ENCODE measurements around the gene PARD3B. TPM values are rescaled to one million over a fixed set of nuclear protein-coding genes. Genes with fewer than 3 reads are reported as not detected.

PARD3B gene
- total RNA-seq, 1 donor from 2014 or later: 6.5 TPM

GRCh38 chr2:204738721-204739120 is 193.4 kb downstream of the PARD3B start:
- DNase-seq (ENCODE audit: low read depth): no peak
- TF ChIP-seq CTCF (IDR thresholded peaks at IDR 0.05; ENCODE audit: insufficient read depth, low read length, poor library complexity, severe bottlenecking): no peak
- Histone ChIP-seq H3K36me3 (ENCODE audit: control insufficient read depth, insufficient read depth, low read length) (no peaks in the 10 kb centered on the region), H3K4me3 (ENCODE audit: low read depth, low read length) (no peak overlapping the region), H3K27me3 (ENCODE audit: control insufficient read depth, insufficient read depth, low read length) (no peaks in the 10 kb centered on the region)

GRCh38 chr2:204743393-204743960 is 198.2 kb downstream of the PARD3B start:
- H3K27me3 ChIP-seq (ENCODE audit: control insufficient read depth, insufficient read depth, low read length): no peaks in the 10 kb centered on the region
- TF ChIP-seq CTCF (IDR thresholded peaks at IDR 0.05; ENCODE audit: insufficient read depth, low read length, poor library complexity, severe bottlenecking): no peak
- H3K36me3 ChIP-seq (ENCODE audit: control insufficient read depth, insufficient read depth, low read length): no peaks in the 10 kb centered on the region
- DNase-seq (ENCODE audit: low read depth): no peak
- no peak overlapping the region for H3K4me3 ChIP-seq (ENCODE audit: low read depth, low read length)

- no peak for TF ChIP-seq CTCF (IDR thresholded peaks at IDR 0.05; ENCODE audit: insufficient read depth, low read length, poor library complexity, severe bottlenecking)
- no peak for DNase-seq (ENCODE audit: low read depth)
- no peaks in the 10 kb centered on the region for H3K36me3 ChIP-seq (ENCODE audit: control insufficient read depth, insufficient read depth, low read length)
- H3K27me3 ChIP-seq (ENCODE audit: control insufficient read depth, insufficient read depth, low read length): no peaks in the 10 kb centered on the region
- no peak overlapping the region for H3K4me3 ChIP-seq (ENCODE audit: low read depth, low read length)
Observed at GRCh38 chr2:204744506-204744905, 199.2 kb downstream of the PARD3B start.

- H3K27me3 ChIP-seq (ENCODE audit: control insufficient read depth, insufficient read depth, low read length): no peaks in the 10 kb centered on the region
- DNase-seq (ENCODE audit: low read depth): no peak
- no peaks in the 10 kb centered on the region for H3K36me3 ChIP-seq (ENCODE audit: control insufficient read depth, insufficient read depth, low read length)
- no peak for TF ChIP-seq CTCF (IDR thresholded peaks at IDR 0.05; ENCODE audit: insufficient read depth, low read length, poor library complexity, severe bottlenecking)
- H3K4me3 ChIP-seq (ENCODE audit: low read depth, low read length): no peak overlapping the region
Observed at GRCh38 chr2:204748286-204748685, 203.0 kb downstream of the PARD3B start.

- no peaks in the 10 kb centered on the region for H3K27me3 ChIP-seq (ENCODE audit: control insufficient read depth, insufficient read depth, low read length)
- H3K4me3 ChIP-seq (ENCODE audit: low read depth, low read length): no peak overlapping the region
- H3K36me3 ChIP-seq (ENCODE audit: control insufficient read depth, insufficient read depth, low read length): no peaks in the 10 kb centered on the region
- DNase-seq (ENCODE audit: low read depth): no peak
- no peak for TF ChIP-seq CTCF (IDR thresholded peaks at IDR 0.05; ENCODE audit: insufficient read depth, low read length, poor library complexity, severe bottlenecking)
Observed at GRCh38 chr2:204749319-204749718, 204.0 kb downstream of the PARD3B start.

GRCh38 chr2:204750389-204750788 is 205.1 kb downstream of the PARD3B start:
- DNase-seq (ENCODE audit: low read depth): no peak
- no peak for TF ChIP-seq CTCF (IDR thresholded peaks at IDR 0.05; ENCODE audit: insufficient read depth, low read length, poor library complexity, severe bottlenecking)
- no peaks in the 10 kb centered on the region for H3K36me3 ChIP-seq (ENCODE audit: control insufficient read depth, insufficient read depth, low read length)
- no peak overlapping the region for H3K4me3 ChIP-seq (ENCODE audit: low read depth, low read length)
- H3K27me3 ChIP-seq (ENCODE audit: control insufficient read depth, insufficient read depth, low read length): no peaks in the 10 kb centered on the region

Data from kidney epithelial cell (primary cell).